Nucleus accumbens (tissue), 56 donors: ENCODE data around the gene AHSP.
"Not testable (repeated sequence)": the region's sequence is repeated elsewhere in the genome, so short reads cannot be mapped to it uniquely, and the experiment has no call there.

Source experiments
- DNase-seq, 56 donors: peaks; one replicate each; lab custom pipeline; 2025; lab: John Stamatoyannopoulos, UW

Gene AHSP, protein sequence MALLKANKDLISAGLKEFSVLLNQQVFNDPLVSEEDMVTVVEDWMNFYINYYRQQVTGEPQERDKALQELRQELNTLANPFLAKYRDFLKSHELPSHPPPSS

DNA sequence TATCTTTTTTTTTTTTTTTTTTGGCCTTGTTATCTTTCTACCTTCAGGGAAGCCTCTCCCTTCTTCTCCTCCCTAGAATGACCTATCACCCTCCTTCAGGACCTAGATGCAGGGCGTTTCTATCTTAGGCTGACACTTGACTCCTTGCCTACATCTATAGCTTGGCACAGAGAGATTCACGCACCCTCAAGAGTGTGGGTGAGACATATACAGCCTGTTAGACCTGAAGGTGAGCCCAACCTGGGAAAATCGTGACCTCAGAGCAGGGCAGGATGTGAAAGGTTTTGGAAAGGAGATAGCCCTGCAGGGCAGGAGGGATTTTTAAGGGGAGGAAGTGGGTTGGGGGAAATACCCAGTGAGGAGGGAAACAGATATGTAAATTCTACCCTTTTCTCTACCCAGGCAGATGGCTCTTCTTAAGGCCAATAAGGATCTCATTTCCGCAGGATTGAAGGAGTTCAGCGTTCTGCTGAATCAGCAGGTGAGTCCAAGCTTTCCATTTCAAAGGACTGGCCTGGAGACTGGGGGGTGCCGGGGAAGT is at the start of gene AHSP:
TSS of gene AHSP (plus strand) at position 167 of the 541 bp plus-strand sequence. CDS start at position 407, 240 bp downstream.
- no peak for DNase-seq

DNA sequence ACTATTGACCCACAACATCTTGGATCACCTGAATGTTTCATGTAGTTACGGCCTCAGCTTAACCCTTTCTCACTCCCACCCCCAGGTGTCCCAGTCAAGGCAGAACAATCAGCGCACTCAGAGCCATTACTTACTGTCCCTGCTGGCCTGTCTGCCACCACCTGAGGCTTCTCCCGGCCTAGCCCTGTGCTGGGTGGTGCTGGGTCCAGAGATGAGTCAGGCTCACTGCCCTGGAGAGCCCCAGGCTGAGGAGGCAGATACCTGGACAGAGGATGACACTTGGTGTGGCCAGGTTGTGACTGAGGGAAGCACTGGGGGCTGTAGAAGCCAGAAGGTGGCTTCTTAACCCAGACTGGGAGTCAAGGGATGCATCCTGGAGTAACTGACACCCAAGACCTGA is 48.7 kb upstream of the AHSP start:
- DNase-seq: no peak

DNA sequence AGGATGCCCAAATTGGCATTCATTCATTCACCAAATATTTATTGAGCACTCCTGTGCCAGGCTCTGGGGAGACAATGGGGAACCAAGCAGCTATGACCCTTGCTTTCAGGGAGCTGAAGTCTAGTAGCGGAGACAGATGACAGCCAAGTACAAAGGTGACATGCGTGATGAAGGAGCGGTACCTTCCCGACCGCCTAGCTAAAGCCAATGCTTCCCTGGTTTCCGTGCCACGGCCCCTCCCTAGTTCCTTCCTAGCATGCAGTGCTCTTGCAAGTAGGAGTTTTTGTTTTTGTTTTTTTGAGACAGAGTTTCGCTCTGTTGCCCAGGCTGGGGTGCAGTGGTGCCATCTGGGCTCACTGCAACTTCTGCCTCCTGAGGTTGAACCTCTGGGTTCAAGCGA is 47.9 kb upstream of the AHSP start:
- no peak for DNase-seq

DNA sequence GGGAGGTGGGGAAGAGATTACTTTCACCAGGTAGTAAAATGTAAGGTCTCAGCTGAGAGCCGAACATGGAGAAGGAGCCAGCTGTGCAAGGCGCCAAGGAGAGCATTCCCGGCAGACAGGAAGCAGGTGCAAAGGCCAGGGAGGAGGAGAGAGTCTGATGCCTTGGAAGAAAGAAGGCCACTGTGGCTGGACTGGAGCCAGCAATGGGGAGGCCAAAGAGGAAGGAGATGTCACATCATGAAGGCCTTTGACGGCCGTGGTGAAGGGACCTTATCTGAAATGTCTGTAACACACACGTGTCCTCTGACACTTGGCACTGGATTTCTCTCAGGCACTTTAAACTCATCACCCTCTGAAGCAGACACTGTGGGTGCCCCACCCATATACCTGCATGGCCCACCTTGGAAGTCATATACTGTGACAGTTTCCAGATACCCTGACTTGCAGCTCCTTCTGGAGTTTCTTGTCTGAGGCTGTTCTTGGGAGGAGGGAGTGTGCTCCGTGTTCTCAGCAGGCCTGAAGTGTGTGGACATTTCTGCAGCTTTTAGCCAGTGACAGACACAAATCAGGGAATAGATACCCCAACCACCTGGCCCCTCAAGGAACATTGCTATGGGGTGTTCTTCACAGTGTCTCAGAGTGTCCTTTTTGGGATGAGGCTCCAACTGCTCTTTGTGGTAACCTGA is 46.7 kb upstream of the AHSP start:
- DNase-seq: no peak

DNA sequence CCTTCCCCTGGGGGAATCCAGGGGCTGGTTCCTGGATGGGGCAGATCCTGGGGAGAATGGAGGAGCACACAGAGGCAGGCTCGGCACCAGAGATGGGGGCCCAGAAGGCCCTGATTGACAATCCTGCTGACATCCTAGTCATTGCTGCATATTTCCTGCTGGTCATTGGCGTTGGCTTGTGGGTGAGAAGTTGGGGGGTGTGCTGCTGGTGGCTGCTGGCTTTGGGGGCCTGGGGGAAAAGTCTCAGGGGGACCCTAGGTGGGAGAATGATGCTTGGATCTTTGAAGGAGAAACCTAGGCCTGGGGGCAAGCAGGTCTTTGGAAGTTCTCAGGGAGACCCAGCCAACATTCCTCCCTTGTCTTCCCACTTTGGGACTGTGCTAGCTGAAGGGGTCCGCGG is 44.6 kb upstream of the AHSP start, which contains the start of gene SLC5A2:
TSS of gene SLC5A2 (plus strand) at position 43 of the 400 bp plus-strand sequence. CDS start at position 57, 14 bp downstream.
- DNase-seq: no peak

DNA sequence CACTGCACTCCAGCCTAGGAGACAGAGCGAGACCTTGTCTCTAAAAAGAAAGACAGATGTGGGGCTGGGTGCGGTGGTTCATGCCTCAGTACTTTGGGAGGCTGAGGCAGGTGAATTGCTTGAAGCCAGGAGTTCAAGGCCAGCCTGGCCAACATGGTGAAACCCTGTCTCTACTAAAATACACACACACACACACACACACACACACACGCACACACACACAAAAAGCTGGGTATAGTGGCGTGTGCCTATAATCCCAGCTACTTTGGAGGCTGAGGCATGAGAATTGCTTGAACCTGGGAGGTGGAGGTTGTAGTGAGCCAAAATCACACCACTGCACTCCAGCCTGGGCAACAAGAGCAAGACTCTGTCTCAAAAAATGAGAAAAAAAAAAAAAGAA is 43.7 kb upstream of the AHSP start:
- not testable (repeated sequence) for DNase-seq

DNA sequence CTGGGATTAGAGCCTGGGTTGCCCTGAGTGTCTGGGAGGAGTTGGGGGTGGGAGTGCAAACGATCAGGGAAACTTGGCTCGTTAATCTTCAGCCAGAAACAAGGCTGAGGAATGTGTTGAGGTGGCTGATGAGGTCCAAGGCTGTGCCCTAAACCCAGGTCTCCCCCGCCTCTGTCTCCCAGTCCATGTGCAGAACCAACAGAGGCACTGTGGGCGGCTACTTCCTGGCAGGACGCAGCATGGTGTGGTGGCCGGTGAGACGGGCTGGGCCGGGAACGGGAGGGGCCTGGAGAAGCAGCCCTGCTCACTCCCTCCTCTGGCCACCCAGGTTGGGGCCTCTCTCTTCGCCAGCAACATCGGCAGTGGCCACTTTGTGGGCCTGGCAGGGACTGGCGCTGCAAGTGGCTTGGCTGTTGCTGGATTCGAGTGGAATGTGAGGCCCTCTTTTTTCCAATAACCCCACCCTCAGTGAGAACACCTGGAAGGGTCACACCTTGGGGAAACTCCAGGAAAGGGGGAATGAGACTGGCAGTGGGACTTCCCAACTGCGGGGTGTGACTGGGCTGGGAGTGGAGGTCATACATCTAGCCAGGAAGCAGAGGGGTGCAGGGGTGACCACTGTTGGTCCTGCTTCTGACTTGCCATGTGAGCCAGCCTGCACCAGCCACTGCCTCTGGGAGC is 43.1 kb upstream of the AHSP start:
- DNase-seq: no peak

DNA sequence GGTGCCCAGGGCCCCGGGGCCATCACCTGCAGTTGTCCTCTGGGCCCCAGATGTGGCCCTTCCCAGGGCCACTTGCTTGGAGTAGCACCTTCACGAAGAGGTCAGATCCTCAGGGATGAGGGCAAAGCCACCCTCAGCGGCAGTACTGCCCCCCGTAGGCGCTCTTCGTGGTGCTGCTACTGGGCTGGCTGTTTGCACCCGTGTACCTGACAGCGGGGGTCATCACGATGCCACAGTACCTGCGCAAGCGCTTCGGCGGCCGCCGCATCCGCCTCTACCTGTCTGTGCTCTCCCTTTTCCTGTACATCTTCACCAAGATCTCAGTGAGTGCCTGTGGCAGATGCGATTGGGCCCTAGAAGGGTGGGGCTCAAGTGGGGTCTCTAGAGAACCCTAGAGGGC is 42.1 kb upstream of the AHSP start:
- no peak for DNase-seq

DNA sequence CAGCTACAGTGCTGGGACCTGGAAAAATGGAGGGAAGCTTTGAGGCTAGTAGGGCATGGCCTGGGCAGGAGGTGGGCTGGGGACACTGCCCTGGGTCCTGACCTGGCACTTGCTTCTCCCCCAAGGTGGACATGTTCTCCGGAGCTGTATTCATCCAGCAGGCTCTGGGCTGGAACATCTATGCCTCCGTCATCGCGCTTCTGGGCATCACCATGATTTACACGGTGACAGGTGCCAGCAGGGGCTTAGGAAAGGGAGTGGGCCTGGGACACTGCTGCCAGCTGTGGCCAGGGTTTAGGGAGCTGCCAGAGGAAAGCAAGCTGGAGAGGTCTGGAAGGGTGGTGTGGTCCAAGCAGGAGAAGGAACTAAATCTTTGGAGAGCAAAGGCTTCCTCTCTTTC is 41.7 kb upstream of the AHSP start:
- DNase-seq: no peak

DNA sequence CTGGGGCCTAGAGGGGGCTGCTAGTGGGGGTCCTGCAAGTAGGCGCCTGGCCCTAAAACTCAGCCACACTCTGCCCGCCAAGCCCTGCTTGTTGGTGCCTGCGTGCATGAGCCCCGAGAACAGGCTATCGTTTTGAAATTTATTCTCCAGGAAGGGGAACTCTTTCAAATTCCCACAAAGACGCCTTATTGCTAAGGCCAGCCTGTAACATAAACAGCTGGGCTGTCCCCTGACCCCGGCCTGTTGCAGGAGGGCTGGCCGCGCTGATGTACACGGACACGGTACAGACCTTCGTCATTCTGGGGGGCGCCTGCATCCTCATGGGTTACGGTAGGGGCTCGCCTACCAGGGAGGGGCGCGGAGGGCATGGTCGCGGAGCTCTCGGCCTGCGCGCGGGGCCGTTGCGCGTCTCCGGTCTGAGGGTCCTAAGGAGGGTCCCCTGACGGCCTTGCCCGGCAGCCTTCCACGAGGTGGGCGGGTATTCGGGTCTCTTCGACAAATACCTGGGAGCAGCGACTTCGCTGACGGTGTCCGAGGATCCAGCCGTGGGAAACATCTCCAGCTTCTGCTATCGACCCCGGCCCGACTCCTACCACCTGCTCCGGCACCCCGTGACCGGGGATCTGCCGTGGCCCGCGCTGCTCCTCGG is 40.5 kb upstream of the AHSP start:
- DNase-seq: no peak

DNA sequence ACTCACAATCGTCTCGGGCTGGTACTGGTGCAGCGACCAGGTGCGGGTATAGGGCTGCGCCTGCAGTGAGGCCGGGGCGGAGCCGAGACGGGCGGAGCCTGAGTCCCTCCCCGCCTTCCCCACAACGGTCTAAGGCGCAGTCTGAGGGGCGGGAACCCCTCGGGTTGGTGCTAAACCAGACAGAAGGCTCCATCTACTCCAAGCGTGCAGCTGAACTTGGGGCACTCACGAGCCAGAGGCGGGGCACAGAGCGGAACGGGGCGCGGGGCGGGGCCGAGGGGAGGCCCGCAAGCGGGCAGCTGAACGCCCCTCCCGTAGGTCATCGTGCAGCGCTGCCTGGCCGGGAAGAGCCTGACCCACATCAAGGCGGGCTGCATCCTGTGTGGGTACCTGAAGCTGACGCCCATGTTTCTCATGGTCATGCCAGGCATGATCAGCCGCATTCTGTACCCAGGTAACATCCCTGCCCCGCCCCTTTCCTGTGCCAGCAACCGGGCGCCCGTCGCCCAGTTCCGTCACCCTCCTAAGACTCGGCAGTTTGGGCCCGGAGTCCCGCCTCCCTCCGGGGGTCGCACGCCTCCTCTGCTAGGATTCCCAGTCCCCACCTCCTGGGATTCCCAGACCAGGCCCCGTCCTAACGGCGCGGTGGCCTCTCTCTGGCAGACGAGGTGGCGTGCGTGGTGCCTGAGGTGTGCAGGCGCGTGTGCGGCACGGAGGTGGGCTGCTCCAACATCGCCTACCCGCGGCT is 39.8 kb upstream of the AHSP start:
- DNase-seq: peak in 12 of 56 donors; percentile 5 to 67 (median 33)

DNA sequence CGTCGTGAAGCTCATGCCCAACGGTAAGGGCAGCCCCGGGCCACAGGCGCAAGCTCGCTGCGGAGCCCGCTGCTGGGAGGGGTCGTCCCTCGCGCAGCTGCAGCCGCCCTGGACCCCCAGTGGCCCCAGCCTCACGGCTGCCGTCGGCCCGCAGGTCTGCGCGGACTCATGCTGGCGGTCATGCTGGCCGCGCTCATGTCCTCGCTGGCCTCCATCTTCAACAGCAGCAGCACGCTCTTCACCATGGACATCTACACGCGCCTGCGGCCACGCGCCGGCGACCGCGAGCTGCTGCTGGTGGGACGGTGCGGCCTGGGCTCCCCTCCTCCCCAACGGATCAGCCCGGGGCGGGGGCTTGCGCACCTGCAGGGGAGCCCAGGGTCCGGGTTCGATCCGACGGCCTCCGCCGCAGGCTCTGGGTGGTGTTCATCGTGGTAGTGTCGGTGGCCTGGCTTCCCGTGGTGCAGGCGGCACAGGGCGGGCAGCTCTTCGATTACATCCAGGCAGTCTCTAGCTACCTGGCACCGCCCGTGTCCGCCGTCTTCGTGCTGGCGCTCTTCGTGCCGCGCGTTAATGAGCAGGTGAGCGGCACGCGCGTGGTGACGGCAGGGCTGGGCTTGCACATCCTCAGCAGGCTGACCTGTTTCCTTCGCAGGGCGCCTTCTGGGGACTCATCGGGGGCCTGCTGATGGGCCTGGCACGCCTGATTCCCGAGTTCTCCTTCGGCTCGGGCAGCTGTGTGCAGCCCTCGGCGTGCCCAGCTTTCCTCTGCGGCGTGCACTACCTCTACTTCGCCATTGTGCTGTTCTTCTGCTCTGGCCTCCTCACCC is 39.0 kb upstream of the AHSP start:
- DNase-seq: no peak

DNA sequence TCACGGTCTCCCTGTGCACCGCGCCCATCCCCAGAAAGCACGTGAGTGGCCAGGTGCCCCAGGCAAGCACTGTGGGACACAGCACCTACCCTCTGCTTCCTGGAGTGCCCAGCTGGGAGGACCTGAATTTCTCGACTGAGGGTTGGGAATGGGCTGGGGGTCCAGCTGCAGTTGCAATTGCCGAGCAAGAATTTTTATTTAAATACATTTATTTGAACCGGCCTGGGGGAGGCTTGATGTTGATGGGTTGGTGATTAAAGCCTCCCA is 38.5 kb upstream of the AHSP start:
- no peak for DNase-seq

DNA sequence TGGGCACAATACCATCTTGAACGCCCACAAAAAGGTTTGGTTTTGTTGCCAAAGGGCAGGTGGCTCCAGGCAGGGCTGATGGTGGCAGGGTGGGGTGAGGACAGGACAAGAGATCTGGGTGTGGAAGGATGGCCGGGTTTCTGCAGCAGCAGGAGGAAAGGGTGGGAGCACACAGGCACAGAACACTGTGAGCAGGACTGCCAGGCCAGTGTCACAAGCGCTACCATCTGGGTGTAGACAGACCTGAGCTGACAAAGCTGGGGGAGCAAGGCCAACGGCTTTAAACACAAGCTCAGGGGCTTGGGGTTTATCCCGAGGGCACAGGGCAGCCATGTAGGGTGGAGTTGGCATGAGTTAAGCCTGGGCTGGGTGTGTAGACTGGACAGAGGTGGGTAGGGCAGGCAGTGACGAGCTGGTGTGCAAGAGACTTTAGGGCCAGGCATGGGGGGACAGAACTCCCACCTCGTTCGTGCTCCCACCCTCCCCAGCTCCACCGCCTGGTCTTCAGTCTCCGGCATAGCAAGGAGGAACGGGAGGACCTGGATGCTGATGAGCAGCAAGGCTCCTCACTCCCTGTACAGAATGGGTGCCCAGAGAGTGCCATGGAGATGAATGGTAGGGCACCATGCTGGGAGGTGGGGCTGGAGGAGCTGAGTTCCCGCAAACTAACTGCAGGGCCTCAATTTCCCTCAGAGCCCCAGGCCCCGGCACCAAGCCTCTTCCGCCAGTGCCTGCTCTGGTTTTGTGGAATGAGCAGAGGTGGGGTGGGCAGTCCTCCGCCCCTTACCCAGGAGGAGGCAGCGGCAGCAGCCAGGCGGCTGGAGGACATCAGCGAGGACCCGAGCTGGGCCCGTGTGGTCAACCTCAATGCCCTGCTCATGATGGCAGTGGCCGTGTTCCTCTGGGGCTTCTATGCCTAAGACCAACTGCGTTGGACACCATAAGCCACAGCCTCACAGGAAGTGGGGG is 37.8 kb upstream of the AHSP start:
- peak in 1 of 56 donors; percentile 4 for DNase-seq

DNA sequence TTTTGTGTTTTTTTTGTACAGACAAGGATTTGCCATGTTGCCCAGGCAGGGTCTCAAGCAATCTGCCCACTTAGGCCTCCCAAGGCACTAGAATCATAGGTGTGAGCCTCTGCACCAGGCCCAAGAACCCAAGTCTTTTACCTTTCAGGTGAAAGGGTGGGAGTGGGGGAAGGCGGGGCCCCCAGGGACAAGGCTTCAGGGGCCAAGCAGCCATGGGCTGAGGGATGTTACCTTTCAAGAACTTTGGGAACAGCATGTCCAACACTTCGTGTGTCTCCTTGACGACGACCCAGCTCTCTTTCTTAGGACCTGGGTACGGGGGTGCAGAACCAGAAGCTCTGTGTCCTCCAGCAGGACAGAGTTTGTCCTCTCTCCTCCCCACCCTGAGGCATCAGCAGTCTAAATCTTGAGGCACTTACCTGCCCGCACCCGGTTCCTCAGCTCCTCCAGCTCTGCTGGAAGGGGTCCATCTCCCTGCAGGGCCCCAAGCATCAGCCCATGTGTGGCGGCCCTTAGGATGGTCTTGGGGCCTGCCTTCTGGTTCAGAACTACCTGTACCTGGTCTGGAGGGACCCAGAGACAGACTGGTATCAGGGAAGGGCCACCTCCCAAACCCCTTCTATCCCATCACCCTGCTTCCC is 35.8 kb upstream of the AHSP start:
- DNase-seq: no peak

DNA sequence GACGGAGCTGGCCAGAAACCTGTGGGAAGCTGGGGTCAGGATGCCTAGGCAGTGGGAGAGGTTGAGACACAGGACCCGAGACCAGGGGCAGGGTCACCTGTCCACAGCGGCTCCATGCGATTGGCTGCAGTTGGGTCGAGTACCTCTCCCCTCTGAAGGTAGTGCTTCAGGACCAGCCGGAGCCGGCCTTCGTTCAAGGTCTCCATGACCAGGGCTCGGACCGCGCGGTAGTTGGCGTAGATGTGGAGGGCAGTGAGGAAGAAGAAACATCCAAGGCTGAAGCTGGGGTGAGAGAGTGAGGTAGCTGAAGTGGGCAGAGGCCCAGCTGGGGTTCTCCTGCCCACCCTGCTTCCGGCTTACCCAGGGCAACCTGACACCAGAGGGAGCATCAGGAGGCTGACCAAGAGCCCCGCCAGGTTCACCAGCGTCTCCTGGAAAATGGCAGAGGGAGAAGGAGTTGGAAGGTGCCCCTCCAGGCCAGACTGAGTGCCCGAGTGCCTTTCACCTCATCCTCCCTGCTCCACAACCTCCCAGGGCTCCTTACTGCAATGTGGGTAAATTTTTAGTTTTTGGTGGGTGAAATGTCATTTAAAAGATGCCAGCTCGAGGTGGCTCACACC is 34.1 kb upstream of the AHSP start:
- no peak for DNase-seq

DNA sequence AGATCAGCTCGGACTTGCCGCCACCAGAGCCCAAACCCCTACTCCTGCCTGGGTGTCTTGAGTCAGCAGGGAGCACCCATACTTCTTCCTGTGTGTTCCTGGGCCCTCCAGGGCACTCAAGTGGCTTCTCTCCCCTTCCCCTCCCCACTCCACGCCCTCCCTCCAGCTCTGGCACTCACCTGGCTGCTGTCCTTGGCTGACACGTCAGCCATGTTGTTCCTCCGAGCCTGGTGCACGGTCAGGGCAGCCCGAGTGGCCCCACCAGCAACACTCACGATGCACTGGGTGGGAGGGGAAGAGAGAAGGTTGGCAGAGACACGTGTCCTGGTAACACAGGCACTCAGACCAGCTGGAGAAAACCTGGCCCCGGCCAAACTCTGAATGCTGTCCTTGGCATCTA is 31.0 kb upstream of the AHSP start:
- DNase-seq: no peak

DNA sequence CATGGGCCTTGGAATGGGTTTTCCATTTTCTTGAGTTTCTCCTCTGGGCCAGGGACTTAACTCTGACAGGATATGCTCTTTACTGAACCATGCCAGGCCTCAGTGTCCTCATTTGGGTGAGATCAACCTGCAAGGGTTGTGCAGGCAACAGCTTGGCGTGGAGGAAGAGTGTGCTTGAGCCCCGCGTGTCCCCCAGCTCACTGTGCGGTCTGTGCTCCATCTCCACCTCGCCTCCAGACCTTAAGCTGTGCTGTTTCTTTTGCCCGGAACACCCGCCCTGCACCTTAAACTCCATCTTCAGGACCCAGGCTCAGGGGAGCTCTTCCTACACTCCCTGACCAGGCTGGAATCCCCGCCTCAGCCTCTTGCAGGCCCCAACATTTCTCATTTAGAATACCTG is 29.2 kb upstream of the AHSP start:
- no peak for DNase-seq
